ENCODE results near the gene CAMKV. TPM values are rescaled to one million over a fixed set of nuclear protein-coding genes. Genes with fewer than 3 reads are reported as not detected.
A peak's percentile ranks its signal among the peaks of the same experiment; 100 is the strongest.

Gene CAMKV
- total and polyA plus RNA-seq, 2 of the 4 experiments (the other 2 are of a cell fraction), result not detected

- no TSS peak for BruUV-seq (replicated peaks)
- Histone ChIP-seq H3K4me3 (ENCODE audit: insufficient read depth, low read depth, low read length) (no peak overlapping the region), H3K27ac (ENCODE audit: insufficient read depth, low read length) (no peak overlapping the region), H3K4me2 (ENCODE audit: low read depth, low read length) (no peak overlapping the region), H2AK5ac (ENCODE audit: low read depth, low read length) (no peak overlapping the region), H3K18ac (ENCODE audit: low read depth, low read length) (no peak overlapping the region), H4K5ac (ENCODE audit: low read depth, low read length) (no peak overlapping the region), H3K79me1 (ENCODE audit: low read depth in 1 of 2, low read length in 2 of 2) (no peaks in the 10 kb centered on the region), H3K9me1 (ENCODE audit: insufficient read depth, low read length) (no peaks in the 10 kb centered on the region), H4K8ac (ENCODE audit: low read depth in 2 of 2, low read length in 2 of 2) (no peak overlapping the region), H4K20me1 (ENCODE audit: insufficient read depth, low read length) (no peaks in the 10 kb centered on the region; the same call in 1 of the 2 replicates), H2BK20ac (ENCODE audit: low read depth, low read length) (no peak overlapping the region), H2AK9ac (replicated peaks; ENCODE audit: low read depth, low read length, poor library complexity) (peak overlapping the region; percentile 85), H2BK120ac (ENCODE audit: low read depth, low read length) (no peak overlapping the region), H3K4ac (ENCODE audit: low read depth, low read length) (no peak overlapping the region), H3K23ac (ENCODE audit: low read depth, low read length) (no peak overlapping the region), H3K27me3 (ENCODE audit: control insufficient read depth, insufficient read depth, low read length) (peaks cover 52% of the 10 kb centered on the region), H2BK15ac (ENCODE audit: low read depth, low read length) (no peak overlapping the region), H2AFZ (replicated peaks; ENCODE audit: low read length, poor library complexity) (no peak overlapping the region), H3K56ac (ENCODE audit: extremely low read depth, insufficient read depth, low read length) (no peak overlapping the region), H3K36me3 (ENCODE audit: control insufficient read depth, insufficient read depth, low read length) (no peaks in the 10 kb centered on the region), H2BK5ac (ENCODE audit: low read depth, low read length, poor library complexity, severe bottlenecking) (no peak overlapping the region), H3K9ac (ENCODE audit: low read depth, low read length) (no peak overlapping the region), H3K14ac (replicated peaks; ENCODE audit: low read depth, low read length) (no peak overlapping the region), H4K91ac (ENCODE audit: insufficient read depth, low read depth, low read length) (no peak overlapping the region), H3K4me1 (ENCODE audit: control insufficient read depth, insufficient read depth, low read length) (no peaks in the 10 kb centered on the region; the same call in 1 of the 2 replicates), H3K9me3 (ENCODE audit: control insufficient read depth, insufficient read depth, low read length) (no peaks in the 10 kb centered on the region)
- DNase-seq (no peak), ATAC-seq (ENCODE audit: low read depth) (no peak)
- dilution Hi-C loops (cut with HindIII; ENCODE audit: low sequenced_read_pairs, unreplicated experiment) (no loop called here), intact Hi-C loops (cut with micrococcal nuclease) (no loop called here), in situ Hi-C loops (cut with MboI; ENCODE audit: low sequenced_read_pairs) (no loop called here)
- POLR2A ChIA-PET (ENCODE audit: unreplicated experiment), result no interaction called here
- CTCF ChIA-PET, result interaction anchor here (0.6 kb wide), 1 partner anchor 22 kb away, joined by 8 read pairs; no protein-coding TSS in a partner anchor
- TF ChIP-seq USF2 (IDR thresholded peaks at IDR 0.05; ENCODE audit: low read depth, low read length), result no peak
- no peak for TF ChIP-seq FOS (IDR thresholded peaks at IDR 0.05; ENCODE audit: low read depth, low read length)
- no peak for TF ChIP-seq CTCF (conservative IDR thresholded peaks at IDR 0.05; ENCODE audit: low read depth, low read length)
- TF ChIP-seq ELK1 (IDR thresholded peaks at IDR 0.05; ENCODE audit: borderline replicate concordance, low read depth, low read length), result no peak
- TF ChIP-seq MXI1 (IDR thresholded peaks at IDR 0.05; ENCODE audit: borderline replicate concordance, low read depth, low read length), result no peak
- no peak for TF ChIP-seq MAZ (IDR thresholded peaks at IDR 0.05; ENCODE audit: borderline replicate concordance, low read depth, low read length)
- no peak for TF ChIP-seq POLR2A (IDR thresholded peaks at IDR 0.05; ENCODE audit: low read depth, low read length)
- no peak for TF ChIP-seq SMC3 (IDR thresholded peaks at IDR 0.05; ENCODE audit: low read depth, low read length)
- no peak for TF ChIP-seq MAFK (IDR thresholded peaks at IDR 0.05; ENCODE audit: low read depth, low read length)
- TF ChIP-seq CEBPB (IDR thresholded peaks at IDR 0.05; ENCODE audit: low read depth, low read length), result no peak
- no peak for TF ChIP-seq RFX5 (IDR thresholded peaks at IDR 0.05; ENCODE audit: low read depth, low read length)
- WGBS, 2 experiments (ENCODE audit: extremely low coverage in 2 of 2, insufficient read length in 1 of 2), result 73% methylated on average over 3 of the region's 5 CpGs; no CpG with 5 or more reads in 1 of the 2 experiments
Observed at GRCh38 chr3:49876567-49876966, 6.9 kb upstream of the CAMKV start.
